Activated T-helper 9 cell treated with anti-CD3 and anti-CD28 coated beads, Interleukin-2, amount 50 U/mL, for 16 hours (primary cell): Measurements from ENCODE around the gene PCDH12.

Experiments used
- DNase-seq: peaks from one replicate; pipeline ENCODE4 v3.0.0-alpha.2; 2020; ENCODE audit warnings: low read depth

Gene PCDH12

GRCh38 chr5:141966275-141966962, 8.4 kb upstream of the PCDH12 start:
- no peak for DNase-seq

- no peak for DNase-seq
Observed at GRCh38 chr5:141965071-141965470, 7.1 kb upstream of the PCDH12 start.

- DNase-seq = no peak
Observed at GRCh38 chr5:141963701-141964100, 5.7 kb upstream of the PCDH12 start.

- no peak for DNase-seq
Observed at GRCh38 chr5:141961466-141961865, 3.5 kb upstream of the PCDH12 start.

DNA sequence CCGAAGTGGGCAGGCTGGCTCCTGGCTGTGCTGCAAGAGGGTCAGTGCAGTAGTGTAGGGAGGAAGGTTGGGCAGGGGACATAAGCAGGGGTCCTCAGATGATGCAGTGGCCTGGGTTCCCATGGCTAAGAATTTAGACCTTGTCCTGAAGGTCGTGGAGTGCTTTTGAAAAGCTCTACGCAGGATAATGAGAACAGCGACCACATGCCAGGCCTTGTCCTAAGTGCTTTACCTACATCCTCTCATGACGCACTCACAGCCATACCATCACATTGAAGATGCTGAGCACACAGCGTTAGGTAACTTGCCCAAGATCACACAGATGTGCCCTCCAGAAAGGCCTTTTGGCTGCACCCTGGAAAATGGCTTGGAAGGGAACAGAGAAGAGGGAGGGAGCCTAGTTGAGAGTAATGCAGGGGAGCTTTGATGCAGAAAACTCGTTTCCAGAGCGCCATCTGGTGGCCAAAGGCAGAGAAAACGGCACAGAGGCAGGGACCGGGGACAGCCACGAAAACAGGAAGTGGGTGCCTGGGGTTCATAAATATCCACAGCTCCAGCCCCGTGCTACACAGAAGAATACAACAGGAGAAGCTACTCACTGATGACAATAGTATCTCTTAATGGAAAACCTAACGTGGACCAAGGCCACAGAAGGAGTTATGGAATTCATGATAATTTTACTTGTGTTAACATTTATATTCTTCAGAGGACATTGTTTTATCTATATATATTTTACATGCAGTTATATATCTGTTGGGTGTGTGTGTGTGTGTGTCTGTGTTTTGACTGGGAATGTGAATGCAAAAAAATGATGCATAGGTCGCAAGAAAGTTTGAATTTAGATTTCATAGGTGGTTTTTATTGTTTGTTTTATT, 2.7 kb upstream of the PCDH12 start:
- DNase-seq = peak; percentile 81

- DNase-seq = no peak
Observed at GRCh38 chr5:141960018-141960417, 2.0 kb upstream of the PCDH12 start.

DNA sequence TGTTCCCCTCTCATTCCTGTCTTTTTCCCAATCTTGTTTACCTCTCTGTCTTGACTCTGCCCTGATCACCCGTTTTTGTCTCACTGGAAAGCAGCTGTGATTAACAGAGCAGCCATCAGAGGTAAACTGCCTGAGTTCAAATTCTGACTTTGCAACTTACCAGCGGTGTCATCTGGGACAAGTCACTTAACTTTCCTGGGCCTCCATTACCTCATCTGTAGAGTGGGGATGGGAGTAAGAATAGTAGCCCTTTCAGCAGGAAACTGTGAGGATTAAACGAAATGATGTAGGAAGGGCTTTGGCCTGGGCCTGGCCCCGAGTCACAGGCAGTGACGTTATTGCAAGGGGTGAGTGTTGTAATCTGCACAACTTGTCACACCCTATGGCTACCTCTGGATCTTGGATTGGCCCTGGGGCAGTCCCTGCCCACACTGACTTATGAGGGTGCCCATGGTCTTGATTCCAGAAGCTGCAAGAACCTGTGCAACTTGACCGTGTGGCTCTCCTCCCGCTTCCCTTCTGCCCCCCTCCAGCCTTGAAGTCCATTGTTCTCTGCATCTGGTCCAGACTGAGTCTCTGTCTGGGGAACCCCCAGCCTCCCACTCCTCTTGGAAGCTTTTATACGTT, 657 bp upstream of the PCDH12 start:
- DNase-seq = no peak

GRCh38 chr5:141957367-141957996, 520 bp downstream of the PCDH12 start:
- no peak for DNase-seq

- DNase-seq = no peak
Observed at GRCh38 chr5:141954194-141954593, 3.8 kb downstream of the PCDH12 start.

GRCh38 chr5:141952020-141952419, 6.0 kb downstream of the PCDH12 start:
- no peak for DNase-seq

- no peak for DNase-seq
Observed at GRCh38 chr5:141951332-141951781, 6.6 kb downstream of the PCDH12 start.

- DNase-seq = no peak
Observed at GRCh38 chr5:141950207-141951005, 7.6 kb downstream of the PCDH12 start.

GRCh38 chr5:141949511-141949910, 8.5 kb downstream of the PCDH12 start:
- no peak for DNase-seq

DNA sequence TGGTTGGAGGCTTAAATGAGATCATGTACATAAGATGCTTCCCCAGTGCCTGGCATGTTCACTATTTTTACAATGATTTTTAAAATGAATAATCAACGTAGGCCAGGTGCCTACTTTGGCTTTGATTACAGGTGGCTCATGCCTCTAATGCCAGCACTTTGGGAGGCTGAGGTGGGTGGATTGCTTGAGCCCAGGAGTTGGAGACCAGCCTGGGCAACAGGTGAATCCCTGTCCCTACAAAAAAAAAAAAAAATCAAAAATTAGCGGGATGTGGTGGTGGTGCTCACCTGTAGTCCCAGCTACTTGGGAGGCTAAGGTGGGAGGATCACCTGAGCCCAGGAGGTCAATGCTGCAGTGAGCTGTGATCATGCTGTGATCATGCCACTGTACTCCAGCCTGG, 9.2 kb downstream of the PCDH12 start:
- no peak for DNase-seq

DNA sequence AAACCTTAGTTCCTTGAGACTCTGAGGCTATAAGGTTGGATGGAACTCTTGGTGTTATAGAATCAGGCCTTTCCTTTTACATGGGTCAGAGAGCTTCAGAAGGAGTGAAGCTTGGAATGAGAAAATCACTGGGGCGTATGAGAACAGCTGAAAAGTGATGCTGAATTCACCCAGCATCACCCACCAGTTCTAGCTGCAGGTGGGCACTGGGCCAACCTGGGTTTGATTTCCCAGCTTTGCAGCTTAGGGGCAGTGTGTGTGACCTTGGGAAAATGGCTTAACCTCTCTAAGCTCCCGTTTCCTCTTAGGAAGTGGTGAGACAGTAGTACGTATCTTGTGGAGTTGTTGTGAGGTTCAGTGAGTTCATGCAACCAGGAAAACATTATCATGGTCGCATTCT, 10.7 kb downstream of the PCDH12 start:
- no peak for DNase-seq

GRCh38 chr5:141945511-141946051, 12.4 kb downstream of the PCDH12 start:
- DNase-seq = no peak

GRCh38 chr5:141944076-141944475, 13.9 kb downstream of the PCDH12 start:
- no peak for DNase-seq

GRCh38 chr5:141942185-141942857, 15.7 kb downstream of the PCDH12 start:
- DNase-seq = no peak

DNA sequence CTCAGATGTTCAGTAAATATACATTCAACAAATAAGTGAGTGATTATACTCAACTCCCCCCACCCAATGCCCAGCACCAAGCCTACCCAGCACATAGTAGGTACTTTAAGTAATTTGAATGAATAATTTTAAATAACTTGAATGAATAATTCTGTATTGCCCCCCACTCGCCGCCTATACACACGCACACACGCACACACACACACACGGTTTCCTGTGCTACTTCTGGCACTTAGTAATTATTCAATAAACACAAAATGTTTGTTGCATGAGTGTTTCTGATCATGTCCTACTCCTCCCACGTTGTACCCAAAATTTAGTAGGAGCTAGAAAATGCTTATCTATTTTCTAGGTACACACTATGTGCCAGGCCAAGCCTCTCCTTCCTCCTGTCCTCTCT, 16.2 kb downstream of the PCDH12 start:
- no peak for DNase-seq

DNA sequence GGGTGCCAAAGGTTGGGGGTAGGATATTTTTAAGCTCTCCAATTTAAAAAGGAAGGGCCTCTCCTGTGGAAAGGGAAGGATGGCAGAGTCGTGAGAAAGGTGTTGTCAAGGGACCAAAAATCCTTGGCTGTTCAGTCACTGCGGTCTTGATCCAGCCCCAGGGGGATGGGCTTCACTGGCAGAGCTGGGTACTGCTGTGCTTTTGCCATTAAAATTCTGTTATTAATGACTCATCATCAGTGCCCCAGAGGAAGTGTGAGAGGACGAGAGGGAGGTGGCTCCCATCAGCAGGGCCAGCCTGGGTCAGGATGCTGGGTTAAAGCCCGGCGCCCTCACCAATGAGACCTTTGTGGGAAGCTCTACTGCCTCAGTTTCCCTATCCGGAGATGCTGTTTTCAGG, 16.7 kb downstream of the PCDH12 start:
- no peak for DNase-seq
